Neural cell (in vitro differentiated cells): Measurements from ENCODE around the gene UGP2.

ENCODE experiments used
- EP300 ChIP-seq: fragments of 450-650 bp; conservative IDR thresholded peaks from 2 replicates; pipeline ENCODE4 v1.6.1; 2014; ENCODE audit warnings: antibody characterized with exemption, mild to moderate bottlenecking, moderate library complexity; ENCODE audit not compliant: poor library complexity, severe bottlenecking
- EZH2 ChIP-seq: fragments of 200-600, 300-800 bp; shearing (Covaris generic), sonication (generic); IDR thresholded peaks from 2 replicates; pipeline ENCODE4 v1.6.1; 2014; ENCODE audit warnings: antibody characterized with exemption, low read length, borderline replicate concordance, mild to moderate bottlenecking; ENCODE audit not compliant: insufficient read depth, poor library complexity, severe bottlenecking
- MXI1 ChIP-seq: fragments of 450-650 bp; conservative IDR thresholded peaks from 2 replicates; pipeline ENCODE4 v1.6.1; 2014; ENCODE audit warnings: antibody characterized with exemption, mild to moderate bottlenecking; ENCODE audit not compliant: poor library complexity, severe bottlenecking
- POLR2AphosphoS5 ChIP-seq: IDR thresholded peaks from 2 replicates; pipeline ENCODE4 v1.6.1; 2012
- RAD21 ChIP-seq: fragments of 450-650 bp; conservative IDR thresholded peaks from 2 replicates; pipeline ENCODE4 v1.6.1; 2014; ENCODE audit warnings: antibody characterized with exemption, mild to moderate bottlenecking, moderate library complexity
- SMC3 ChIP-seq: fragments of 450-650 bp; conservative IDR thresholded peaks from 2 replicates; pipeline ENCODE4 v1.6.1; 2014; ENCODE audit warnings: antibody characterized with exemption, mild to moderate bottlenecking, moderate library complexity; ENCODE audit not compliant: poor library complexity
- TAF1 ChIP-seq: IDR thresholded peaks from 2 replicates; pipeline ENCODE4 v1.6.1; 2012; ENCODE audit warnings: low read depth
- TF ChIP-seq, protein P1 (sequence below): fragments of 450-650 bp; IDR thresholded peaks from 2 replicates; pipeline ENCODE4 v1.5.1; 2014; ENCODE audit warnings: antibody characterized with exemption, mild to moderate bottlenecking, moderate library complexity; ENCODE audit not compliant: poor library complexity, severe bottlenecking
- TF ChIP-seq, protein P2 (sequence below): IDR thresholded peaks from 2 replicates; pipeline ENCODE4 v1.6.1; 2012; ENCODE audit warnings: borderline replicate concordance

- TF ChIP-seq EZH2 = no peak
- TF ChIP-seq, protein P1, sequence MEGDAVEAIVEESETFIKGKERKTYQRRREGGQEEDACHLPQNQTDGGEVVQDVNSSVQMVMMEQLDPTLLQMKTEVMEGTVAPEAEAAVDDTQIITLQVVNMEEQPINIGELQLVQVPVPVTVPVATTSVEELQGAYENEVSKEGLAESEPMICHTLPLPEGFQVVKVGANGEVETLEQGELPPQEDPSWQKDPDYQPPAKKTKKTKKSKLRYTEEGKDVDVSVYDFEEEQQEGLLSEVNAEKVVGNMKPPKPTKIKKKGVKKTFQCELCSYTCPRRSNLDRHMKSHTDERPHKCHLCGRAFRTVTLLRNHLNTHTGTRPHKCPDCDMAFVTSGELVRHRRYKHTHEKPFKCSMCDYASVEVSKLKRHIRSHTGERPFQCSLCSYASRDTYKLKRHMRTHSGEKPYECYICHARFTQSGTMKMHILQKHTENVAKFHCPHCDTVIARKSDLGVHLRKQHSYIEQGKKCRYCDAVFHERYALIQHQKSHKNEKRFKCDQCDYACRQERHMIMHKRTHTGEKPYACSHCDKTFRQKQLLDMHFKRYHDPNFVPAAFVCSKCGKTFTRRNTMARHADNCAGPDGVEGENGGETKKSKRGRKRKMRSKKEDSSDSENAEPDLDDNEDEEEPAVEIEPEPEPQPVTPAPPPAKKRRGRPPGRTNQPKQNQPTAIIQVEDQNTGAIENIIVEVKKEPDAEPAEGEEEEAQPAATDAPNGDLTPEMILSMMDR = no peak
- TF ChIP-seq, protein P2, sequence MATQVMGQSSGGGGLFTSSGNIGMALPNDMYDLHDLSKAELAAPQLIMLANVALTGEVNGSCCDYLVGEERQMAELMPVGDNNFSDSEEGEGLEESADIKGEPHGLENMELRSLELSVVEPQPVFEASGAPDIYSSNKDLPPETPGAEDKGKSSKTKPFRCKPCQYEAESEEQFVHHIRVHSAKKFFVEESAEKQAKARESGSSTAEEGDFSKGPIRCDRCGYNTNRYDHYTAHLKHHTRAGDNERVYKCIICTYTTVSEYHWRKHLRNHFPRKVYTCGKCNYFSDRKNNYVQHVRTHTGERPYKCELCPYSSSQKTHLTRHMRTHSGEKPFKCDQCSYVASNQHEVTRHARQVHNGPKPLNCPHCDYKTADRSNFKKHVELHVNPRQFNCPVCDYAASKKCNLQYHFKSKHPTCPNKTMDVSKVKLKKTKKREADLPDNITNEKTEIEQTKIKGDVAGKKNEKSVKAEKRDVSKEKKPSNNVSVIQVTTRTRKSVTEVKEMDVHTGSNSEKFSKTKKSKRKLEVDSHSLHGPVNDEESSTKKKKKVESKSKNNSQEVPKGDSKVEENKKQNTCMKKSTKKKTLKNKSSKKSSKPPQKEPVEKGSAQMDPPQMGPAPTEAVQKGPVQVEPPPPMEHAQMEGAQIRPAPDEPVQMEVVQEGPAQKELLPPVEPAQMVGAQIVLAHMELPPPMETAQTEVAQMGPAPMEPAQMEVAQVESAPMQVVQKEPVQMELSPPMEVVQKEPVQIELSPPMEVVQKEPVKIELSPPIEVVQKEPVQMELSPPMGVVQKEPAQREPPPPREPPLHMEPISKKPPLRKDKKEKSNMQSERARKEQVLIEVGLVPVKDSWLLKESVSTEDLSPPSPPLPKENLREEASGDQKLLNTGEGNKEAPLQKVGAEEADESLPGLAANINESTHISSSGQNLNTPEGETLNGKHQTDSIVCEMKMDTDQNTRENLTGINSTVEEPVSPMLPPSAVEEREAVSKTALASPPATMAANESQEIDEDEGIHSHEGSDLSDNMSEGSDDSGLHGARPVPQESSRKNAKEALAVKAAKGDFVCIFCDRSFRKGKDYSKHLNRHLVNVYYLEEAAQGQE = no peak
- TF ChIP-seq MXI1 = no peak
- no peak for TF ChIP-seq RAD21
- no peak for TF ChIP-seq TAF1
- no peak for TF ChIP-seq POLR2AphosphoS5
- no peak for TF ChIP-seq EP300
- no peak for TF ChIP-seq SMC3
Measured at GRCh38 chr2:63886445-63886844, 44.7 kb downstream of the UGP2 start.
